Neural cell (in vitro differentiated cells): Measurements from ENCODE around the gene TNS1.
"Not testable (repeated sequence)": the region's sequence is repeated elsewhere in the genome, so short reads cannot be mapped to it uniquely, and the experiment has no call there.

ENCODE experiments used
- EZH2 ChIP-seq: fragments of 200-600, 300-800 bp; shearing (Covaris generic), sonication (generic); IDR thresholded peaks from 2 replicates; pipeline ENCODE4 v1.6.1; 2014; ENCODE audit warnings: antibody characterized with exemption, low read length, borderline replicate concordance, mild to moderate bottlenecking; ENCODE audit not compliant: insufficient read depth, poor library complexity, severe bottlenecking
- TF ChIP-seq, protein P1 (sequence below): fragments of 450-650 bp; IDR thresholded peaks from 2 replicates; pipeline ENCODE4 v1.5.1; 2014; ENCODE audit warnings: antibody characterized with exemption, mild to moderate bottlenecking, moderate library complexity; ENCODE audit not compliant: poor library complexity, severe bottlenecking

GRCh38 chr2:218018842-218019125 lies 16.0 kb upstream of the TNS1 start:
- TF ChIP-seq, protein P1, sequence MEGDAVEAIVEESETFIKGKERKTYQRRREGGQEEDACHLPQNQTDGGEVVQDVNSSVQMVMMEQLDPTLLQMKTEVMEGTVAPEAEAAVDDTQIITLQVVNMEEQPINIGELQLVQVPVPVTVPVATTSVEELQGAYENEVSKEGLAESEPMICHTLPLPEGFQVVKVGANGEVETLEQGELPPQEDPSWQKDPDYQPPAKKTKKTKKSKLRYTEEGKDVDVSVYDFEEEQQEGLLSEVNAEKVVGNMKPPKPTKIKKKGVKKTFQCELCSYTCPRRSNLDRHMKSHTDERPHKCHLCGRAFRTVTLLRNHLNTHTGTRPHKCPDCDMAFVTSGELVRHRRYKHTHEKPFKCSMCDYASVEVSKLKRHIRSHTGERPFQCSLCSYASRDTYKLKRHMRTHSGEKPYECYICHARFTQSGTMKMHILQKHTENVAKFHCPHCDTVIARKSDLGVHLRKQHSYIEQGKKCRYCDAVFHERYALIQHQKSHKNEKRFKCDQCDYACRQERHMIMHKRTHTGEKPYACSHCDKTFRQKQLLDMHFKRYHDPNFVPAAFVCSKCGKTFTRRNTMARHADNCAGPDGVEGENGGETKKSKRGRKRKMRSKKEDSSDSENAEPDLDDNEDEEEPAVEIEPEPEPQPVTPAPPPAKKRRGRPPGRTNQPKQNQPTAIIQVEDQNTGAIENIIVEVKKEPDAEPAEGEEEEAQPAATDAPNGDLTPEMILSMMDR: not testable (repeated sequence)
- TF ChIP-seq EZH2: not testable (repeated sequence)
